ENCODE data around the gene CBR3.

CBR3 gene

GRCh38 chr21:36147911-36148310 is 13.0 kb downstream of the CBR3 start:
- ChIA-PET POLR2A (interaction anchor here (0.6 to 1.3 kb wide), 2 partner anchors 8 to 12 kb away, joined by 3 read pairs; partner anchors contain the start of gene DOP1B), CTCF (interaction anchor here (1.0 to 8.6 kb wide), 3 partner anchors 8 to 62 kb away, joined by 3 to 74 read pairs (median 7); no protein-coding TSS in a partner anchor)
- H3K36me3 ChIP-seq (ENCODE audit: control insufficient read depth in 2 of 2, insufficient read depth in 1 of 2, low read length in 2 of 2), result peaks cover 0 to 3% of the 10 kb centered on the region in 2 experiments; a peak in 1 of 3 replicates
- no peaks in the 10 kb centered on the region for H3K9me3 ChIP-seq (ENCODE audit: control insufficient read depth, insufficient read depth, low read depth, low read length)
- TF ChIP-seq ZNF555 (tag by site-specific recombination; conservative IDR thresholded peaks at IDR 0.05) (no peak), GLIS1 (tag by site-specific recombination; IDR thresholded peaks at IDR 0.05) (no peak), ZNF777 (tag by site-specific recombination; IDR thresholded peaks at IDR 0.05; ENCODE audit: borderline replicate concordance) (no peak), ZNF747 (tag by site-specific recombination; IDR thresholded peaks at IDR 0.05) (no peak), ZNF654 (tag by site-specific recombination; IDR thresholded peaks at IDR 0.05; ENCODE audit: low read depth) (no peak), SCRT1 (tag by site-specific recombination; IDR thresholded peaks at IDR 0.05; ENCODE audit: borderline replicate concordance) (no peak), ZNF366 (tag by site-specific recombination; conservative IDR thresholded peaks at IDR 0.05) (no peak), KLF7 (tag by site-specific recombination; IDR thresholded peaks at IDR 0.05; ENCODE audit: borderline replicate concordance) (no peak), ZXDB (tag by site-specific recombination; IDR thresholded peaks at IDR 0.05) (no peak), ZNF843 (tag by site-specific recombination; IDR thresholded peaks at IDR 0.05) (no peak), ZNF558 (tag by site-specific recombination; IDR thresholded peaks at IDR 0.05) (no peak), ZNF239 (tag by site-specific recombination; IDR thresholded peaks at IDR 0.05) (no peak)
- TF ChIP-seq, protein P1, sequence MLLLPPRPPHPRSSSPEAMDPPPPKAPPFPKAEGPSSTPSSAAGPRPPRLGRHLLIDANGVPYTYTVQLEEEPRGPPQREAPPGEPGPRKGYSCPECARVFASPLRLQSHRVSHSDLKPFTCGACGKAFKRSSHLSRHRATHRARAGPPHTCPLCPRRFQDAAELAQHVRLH (tag by site-specific recombination; IDR thresholded peaks at IDR 0.05), result no peak
- TF ChIP-seq, protein P2, sequence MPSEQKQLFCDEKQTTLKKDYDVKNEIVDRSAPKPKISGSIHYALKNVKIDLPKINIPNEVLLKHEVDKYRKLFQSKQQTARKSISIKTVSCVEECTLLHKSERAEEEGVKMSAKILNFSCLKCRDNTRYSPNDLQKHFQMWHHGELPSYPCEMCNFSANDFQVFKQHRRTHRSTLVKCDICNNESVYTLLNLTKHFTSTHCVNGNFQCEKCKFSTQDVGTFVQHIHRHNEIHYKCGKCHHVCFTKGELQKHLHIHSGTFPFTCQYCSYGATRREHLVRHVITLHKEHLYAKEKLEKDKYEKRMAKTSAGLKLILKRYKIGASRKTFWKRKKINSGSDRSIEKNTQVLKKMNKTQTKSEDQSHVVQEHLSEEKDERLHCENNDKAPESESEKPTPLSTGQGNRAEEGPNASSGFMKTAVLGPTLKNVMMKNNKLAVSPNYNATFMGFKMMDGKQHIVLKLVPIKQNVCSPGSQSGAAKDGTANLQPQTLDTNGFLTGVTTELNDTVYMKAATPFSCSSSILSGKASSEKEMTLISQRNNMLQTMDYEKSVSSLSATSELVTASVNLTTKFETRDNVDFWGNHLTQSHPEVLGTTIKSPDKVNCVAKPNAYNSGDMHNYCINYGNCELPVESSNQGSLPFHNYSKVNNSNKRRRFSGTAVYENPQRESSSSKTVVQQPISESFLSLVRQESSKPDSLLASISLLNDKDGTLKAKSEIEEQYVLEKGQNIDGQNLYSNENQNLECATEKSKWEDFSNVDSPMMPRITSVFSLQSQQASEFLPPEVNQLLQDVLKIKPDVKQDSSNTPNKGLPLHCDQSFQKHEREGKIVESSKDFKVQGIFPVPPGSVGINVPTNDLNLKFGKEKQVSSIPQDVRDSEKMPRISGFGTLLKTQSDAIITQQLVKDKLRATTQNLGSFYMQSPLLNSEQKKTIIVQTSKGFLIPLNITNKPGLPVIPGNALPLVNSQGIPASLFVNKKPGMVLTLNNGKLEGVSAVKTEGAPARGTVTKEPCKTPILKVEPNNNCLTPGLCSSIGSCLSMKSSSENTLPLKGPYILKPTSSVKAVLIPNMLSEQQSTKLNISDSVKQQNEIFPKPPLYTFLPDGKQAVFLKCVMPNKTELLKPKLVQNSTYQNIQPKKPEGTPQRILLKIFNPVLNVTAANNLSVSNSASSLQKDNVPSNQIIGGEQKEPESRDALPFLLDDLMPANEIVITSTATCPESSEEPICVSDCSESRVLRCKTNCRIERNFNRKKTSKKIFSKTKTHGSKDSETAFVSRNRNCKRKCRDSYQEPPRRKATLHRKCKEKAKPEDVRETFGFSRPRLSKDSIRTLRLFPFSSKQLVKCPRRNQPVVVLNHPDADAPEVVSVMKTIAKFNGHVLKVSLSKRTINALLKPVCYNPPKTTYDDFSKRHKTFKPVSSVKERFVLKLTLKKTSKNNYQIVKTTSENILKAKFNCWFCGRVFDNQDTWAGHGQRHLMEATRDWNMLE (tag by site-specific recombination; conservative IDR thresholded peaks at IDR 0.05; ENCODE audit: low read depth), result no peak
- no peak overlapping the region for H3K4me3 ChIP-seq (ENCODE audit: low read depth, low read length)
- no peaks in the 10 kb centered on the region for H3K4me1 ChIP-seq (ENCODE audit: control insufficient read depth, insufficient read depth, low read length)
- no peak overlapping the region for H3K27ac ChIP-seq (ENCODE audit: extremely low read depth, low read depth, low read length)

DNA sequence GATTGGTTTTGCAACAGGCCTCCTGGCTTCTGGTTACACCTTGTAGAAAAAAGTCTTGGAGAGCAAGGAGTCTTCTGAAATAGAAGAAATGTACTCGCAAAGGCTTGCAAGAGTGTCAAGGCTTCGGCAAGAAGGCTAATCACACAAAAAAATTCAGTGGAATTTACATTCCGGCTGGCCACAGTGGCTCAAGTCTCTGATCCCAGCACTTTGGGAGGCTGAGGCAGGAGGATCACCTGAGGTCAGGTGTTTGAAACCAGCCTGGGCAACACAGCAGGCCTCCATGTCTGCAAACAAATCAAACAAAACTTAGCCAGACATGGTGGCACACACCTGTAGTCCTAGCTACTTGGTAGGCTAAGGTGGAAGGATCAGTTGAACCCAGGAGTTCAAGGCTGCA is 14.0 kb downstream of the CBR3 start:
- H3K4me3 ChIP-seq (ENCODE audit: low read depth, low read length), result no peak overlapping the region
- peaks cover 0 to 3% of the 10 kb centered on the region in 2 experiments; a peak in 1 of 3 replicates for H3K36me3 ChIP-seq (ENCODE audit: control insufficient read depth in 2 of 2, insufficient read depth in 1 of 2, low read length in 2 of 2)
- no peaks in the 10 kb centered on the region for H3K9me3 ChIP-seq (ENCODE audit: control insufficient read depth, insufficient read depth, low read depth, low read length)
- H3K4me1 ChIP-seq (ENCODE audit: control insufficient read depth, insufficient read depth, low read length), result no peaks in the 10 kb centered on the region
- no peak overlapping the region for H3K27ac ChIP-seq (ENCODE audit: extremely low read depth, low read depth, low read length)
- CTCF ChIA-PET, result interaction anchor here (8.6 kb wide), 1 partner anchor 61 kb away, joined by 74 read pairs; no protein-coding TSS in a partner anchor
- POLR2A ChIA-PET, result interaction anchor here (2.0 kb wide), 1 partner anchor 14 kb away, joined by 6 read pairs; the partner anchor contains the start of gene CBR3
- no peak for TF ChIP-seq ZNF449 (tag by site-specific recombination; IDR thresholded peaks at IDR 0.05)
